HPDE6-E6E7 (cell line): ENCODE results near the gene VPS52.
"Not testable (repeated sequence)": the region's sequence is repeated elsewhere in the genome, so short reads cannot be mapped to it uniquely, and the experiment has no call there.

Experiments
- DNase-seq: peaks from one replicate; pipeline ENCODE4 v3.0.0; 2011; ENCODE audit warnings: missing footprints; ENCODE audit errors: extremely low spot score

Gene VPS52

DNA sequence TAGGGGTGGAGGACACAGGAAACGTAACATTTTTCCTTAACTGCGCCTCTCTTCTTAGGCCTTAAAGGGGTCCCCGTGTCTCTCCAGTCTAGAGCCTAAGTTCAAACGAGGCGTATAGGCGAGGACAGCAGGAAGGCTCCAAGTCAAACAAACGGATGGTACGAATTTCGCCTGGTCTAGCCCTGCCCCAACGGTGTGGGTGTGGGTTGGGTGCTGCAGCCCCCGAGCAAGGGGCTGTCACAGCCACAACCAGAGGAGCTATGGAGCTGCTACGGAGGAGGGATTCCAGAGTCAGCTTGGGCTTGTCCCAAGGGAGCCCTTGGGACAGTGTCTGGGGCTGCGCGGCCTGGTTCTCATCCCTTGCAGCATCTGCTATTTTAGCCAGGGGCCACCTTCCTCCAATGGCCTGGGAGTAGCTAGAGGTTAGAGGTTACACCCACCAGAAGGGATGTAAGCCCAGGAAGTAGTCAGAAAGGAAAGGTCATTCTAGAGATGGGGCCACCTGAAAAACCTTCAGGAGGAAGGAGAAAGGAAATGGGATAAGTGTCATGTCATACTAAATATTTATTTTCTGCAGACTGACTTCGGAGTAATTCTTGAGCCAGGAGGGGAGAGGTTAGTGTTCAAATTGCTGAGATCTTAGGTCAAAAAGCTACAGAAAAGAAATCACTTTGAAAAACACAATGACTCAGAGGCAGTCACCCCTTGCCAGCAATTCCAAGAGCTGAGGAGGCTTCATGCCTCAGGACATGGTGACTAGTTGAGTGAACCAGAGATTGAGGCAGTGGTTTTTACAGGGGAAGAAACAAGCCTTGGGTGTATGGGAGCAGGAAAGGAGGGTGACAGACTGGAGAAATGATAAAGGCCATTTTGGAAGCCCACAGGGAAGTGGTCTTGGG is 21.7 kb downstream of the VPS52 start:
- DNase-seq = no peak

DNA sequence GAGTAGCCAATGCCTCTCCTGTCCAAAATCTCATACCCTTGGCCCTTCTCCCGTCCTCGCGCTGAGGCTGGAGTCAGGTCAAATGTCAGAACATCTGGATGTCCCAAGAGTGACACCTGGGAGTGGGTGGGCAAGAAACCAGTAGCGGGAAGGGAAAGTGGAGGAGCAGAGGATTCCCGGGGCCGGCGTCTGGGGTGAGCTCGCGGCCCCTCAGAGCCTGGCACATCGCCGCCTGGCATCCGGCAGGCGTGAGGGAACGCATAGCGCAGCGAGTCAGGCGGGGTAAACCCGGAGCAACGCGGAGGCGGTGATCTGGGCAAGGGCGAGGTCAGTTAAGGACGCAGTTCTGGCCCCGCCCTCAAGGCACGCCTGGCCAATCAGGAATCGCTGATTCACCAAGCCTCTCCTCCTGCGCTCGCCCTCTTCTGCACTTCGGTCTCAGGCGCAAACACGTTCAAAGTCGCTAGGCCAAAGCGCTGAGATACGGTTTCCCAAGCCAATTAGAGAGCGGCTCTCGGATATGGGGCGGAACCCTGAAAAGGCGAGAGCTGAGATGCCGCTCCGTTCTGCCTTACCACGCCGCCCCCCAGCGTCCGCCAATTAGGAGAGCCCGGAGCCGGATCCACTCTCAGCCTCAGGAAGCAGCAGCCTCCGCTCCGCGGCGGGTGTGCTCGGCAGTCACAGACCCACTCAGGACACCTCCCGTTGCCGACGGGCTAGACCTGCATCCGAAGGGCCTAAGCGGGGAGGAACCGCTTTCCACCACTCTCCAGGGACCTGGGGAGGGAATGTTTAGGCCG is 22.5 kb downstream of the VPS52 start:
- peak; percentile 85 for DNase-seq

DNA sequence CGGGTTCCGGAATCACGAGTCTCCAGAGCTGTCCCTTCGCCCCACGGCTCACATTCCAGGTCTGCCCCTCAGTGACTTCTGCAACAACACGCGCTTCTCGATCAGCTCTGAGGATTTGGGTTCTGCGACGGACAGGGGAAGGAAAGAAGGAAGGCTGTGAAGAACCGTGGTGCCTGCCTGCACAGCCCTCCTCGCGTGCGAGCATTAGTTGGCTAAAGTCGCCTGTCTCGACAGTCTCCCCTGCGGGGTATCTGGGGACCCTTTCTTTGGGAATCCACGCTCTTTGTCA is 23.1 kb downstream of the VPS52 start:
- no peak for DNase-seq

DNA sequence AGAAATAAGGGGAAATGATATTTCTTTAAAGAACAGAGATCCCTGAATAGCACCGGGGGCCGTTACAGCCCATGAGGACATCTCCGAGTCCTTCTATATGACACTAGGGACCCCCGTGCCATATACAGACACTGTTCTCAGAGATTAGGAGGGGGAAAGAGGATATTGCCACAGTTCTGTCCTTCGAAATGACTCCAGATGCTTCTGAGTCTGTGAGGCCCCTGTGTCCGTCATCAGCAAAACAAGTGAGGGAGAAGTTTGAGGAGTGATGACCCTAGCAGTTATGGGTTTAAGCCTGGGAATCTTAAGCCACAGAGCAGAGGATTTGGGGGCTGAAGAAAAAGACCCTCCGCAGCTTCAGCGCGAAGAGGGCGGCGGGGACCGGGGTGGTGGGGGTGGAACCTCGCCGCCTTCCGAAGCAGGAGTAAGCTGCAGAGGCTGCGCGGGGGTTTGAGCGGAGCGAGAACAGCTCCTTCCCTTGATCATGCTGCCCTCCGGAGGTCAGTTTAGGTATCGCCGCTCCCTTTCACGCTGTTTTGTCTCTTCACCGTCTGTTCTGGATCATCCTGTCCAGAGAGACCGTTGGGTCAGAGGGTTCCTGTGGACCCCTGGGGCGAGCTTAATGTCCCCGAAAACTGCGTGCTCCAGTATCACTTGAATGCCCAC is 23.6 kb downstream of the VPS52 start:
- peak; percentile 60 for DNase-seq

DNA sequence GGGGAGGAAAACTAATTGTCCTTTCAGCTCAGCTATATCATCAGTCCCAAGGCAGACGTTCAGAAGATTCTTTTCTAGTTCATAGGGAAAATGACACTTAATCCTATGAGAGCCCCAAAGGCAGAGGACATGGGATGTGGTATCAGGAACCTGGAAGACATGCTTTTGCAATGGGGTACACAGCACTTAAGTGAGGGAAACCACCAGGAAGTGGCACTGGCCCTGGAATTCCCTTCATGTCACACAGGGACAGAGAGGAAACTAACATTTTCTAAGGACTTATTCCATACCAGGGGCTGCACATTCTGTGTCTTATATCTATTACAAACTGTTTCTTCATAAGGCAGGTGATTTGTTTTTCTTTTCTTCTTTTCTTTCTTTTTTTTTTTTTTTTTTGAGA is 28.2 kb downstream of the VPS52 start:
- no peak for DNase-seq

DNA sequence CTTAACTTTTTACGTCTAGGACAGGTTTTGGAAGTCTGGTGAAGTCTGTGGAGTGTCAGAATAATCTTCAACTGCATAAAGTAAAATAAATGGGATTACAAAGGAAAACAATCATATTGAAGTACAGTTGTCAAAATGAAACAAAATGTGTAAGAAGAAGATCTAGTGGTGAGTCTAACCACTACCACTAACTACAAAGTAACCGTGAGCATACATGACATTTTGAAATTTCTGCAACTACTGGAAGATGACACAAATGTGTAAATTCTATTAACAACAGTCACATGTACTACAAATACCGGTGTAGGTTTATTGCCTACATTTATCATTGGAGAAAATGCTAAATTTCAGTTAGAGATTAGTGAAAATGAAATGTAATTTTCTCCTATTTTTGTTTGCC is 29.7 kb downstream of the VPS52 start:
- DNase-seq = no peak

DNA sequence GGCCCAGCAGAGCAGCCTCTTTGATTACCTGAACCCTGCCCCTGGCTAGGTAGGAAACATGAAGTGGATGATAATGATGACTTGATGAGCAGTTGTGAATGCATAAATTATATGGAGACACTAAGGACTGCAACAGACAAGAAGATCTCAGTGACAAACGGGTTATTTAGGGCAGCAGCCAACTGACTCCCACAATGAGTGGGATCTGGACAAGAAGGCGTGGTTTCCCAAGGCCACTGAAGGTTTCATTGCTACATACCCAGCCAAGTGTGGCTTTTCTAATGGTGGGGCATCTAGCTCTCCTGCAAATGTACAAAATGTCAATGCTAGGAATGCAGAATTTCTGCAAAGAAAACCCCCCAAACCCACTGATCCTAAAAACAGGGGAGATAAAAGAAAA is 33.9 kb downstream of the VPS52 start:
- DNase-seq = no peak

DNA sequence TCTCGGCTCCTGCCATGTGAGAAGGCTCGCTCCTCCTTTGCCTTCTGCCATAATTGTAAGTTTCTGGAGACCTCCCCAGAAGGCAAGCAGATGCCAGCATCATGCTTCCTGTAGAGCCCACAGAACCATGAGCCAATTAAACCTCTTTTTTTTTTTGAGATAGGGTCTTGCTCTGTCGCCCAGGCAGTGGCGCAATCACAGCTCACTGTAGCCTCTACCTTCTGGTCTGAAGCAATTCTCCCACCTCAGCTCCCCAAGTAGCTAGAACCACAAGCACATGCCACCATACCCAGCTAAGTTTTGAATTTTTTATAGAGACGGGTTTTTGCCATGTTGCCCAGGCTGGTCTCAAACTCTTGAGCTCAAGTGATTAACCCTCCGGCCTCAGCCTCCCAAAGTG is 34.8 kb downstream of the VPS52 start:
- no peak for DNase-seq

DNA sequence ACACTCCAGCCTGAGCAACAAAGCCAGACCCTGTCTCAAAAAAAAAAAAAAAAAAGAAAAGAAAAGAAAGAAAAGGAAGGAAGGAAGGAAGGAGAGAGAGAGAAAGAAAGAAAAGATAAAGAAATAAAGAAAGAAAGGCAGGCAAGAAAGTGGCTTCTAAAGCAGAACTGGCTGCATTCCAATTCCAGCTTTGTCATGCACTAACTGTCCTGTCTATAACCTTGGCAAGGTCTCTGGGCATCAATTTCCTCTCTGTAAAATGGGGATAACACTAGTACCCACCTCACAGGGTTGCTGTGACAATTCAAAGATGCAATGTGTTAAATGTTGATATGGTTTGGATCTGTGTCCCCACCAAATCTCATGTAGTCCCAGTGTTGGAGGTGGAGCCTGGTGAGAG is 35.3 kb downstream of the VPS52 start:
- DNase-seq = no peak

DNA sequence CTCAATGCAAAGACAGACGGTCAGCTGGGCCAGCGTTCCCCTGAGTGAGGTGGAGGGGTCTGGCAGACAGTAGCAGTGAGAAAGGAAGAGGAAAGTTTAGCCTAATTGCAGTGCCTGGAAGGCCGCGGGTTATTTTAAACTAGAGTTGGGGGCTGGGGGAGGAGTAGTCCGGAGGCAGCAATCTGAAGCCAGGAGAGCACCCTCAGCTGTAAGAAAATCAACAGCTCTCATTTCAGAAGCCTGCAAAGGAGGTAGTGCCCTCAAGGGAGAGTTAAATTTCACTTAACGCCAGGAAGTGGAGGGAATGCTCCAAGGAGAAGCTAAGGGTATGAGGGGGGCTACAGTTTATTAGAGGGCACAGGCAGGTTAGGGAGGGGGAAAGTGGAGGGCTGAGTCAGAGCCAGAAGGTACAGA is 36.4 kb downstream of the VPS52 start:
- no peak for DNase-seq

DNA sequence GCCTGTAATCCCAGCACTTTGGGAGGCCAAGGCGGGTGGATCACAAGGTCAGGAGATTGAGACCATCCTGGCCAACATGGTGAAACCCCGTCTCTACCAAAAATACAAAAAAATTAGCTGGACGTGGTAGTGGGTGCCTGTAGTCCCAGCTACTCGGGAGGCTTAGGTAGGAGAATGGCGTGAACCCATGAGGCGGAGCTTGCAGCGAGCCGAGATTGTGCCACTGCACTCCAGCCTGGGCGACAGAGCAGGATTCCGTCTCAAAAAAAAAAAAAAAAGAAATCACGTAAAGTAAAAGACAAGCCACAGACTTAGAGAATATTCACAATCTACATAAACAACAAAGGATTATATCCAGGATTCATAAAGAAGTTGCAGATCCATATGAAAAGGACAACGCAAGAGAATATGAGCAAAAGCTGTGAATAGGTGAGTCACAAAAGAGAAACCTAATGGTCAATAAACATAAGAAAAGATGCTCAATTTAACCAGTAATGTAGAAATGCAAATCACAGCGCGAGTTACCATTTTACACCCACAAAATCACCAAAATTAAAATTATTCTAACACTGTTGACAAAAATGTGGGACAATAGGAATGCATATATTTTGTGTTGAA is 45.1 kb downstream of the VPS52 start:
- not testable (repeated sequence) for DNase-seq

DNA sequence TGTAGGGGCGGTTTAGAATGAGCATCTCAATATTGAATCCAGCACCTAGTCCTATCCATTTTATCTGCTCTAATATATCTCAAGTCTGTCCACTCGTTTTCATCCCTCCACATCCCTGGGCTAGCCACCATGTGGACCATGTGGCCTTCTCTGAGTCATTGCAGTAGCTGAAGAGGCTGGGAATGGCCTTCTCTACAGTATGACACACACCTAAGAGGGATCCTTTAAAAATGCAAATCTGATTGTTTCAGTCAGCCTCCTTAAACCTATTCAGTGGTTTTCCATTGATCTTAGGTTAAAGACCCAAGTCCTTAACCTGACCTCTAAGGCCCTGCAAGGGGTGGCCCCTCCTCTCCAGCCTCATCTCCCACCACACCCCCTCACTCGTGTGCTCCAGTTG is 54.0 kb downstream of the VPS52 start:
- no peak for DNase-seq

DNA sequence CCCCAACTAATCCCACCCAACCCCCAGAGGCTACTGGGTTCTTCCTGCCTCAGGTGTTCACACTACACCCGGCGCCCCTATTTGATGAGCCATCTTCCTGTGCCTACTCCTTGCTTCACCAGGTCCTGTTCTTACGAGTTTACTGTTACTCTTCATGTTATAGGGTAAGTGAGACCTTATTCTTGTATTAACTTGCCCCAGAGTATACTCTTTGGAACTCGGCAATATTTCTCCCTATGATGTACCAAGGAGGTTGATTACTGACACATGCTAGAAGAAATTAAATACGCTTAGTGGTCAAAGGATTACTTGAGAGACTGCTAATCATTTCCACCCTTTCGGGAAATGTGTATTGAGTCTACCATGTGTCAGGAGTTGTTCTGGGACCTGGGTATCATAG is 54.4 kb downstream of the VPS52 start:
- peak; percentile 38 for DNase-seq

DNA sequence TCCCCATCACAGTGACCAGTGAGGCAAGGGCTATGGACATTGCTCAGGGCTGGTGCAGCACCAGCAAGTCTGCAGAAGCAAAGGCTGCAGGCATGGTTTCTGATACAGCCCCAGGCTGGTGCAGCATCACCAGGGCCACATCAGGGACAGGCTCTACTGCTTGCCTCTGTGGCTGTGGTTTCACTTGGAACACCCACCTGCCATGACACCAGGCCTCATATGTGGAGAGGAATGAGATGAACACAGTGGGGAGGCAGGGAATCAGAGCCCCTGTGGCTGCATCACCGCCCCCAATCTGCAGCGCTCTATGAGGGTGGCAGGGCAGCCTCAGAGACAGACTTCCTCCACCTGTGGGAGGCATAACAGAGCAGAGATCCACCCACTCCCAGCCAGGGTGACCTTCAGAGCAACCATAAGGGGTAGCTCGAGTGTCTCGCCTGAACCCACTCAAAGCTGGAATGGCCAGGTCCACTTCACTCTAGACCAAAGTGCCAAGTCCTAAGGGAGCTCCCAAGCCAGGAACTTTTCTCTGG is 55.5 kb downstream of the VPS52 start:
- no peak for DNase-seq

DNA sequence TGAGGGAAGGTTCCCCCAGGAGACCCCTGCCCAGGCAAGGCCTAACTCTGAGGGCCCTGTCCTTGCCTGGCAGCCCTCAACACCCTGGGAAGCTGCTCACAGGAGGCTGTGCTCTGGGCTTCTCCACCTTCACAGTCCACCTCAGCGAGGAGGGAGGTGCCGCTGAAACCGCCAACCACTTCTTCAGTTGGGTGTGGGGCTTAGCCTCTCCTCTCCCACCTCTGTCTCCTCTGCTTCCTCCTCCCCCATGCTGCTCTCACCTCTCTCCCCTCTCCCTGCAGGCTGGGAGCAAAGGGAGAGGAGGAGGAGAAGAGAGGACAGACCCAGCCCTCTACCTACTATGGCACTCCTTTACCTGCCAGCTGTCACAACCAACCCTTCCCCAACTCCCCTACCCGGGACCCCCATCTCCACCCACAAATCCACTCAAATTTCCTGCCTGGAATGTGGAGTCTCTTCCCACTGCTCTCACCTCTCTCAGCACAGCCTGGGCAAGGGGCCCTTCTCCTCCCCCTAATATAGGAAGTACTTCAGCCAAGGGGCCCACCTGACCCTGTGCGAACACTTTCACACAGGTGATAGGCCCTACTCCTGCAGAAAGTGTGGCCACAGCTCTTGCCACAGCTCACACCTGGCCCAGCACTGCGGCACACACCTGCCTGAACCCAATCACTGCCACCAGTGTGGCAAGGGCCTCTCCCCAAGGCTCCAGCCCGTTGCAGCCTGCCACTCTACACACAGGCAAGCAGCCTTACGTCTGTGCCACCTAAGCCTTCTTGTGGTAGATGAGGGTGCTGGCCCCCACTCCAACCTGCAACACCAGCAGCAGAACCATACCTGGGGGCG is 56.2 kb downstream of the VPS52 start:
- DNase-seq = no peak

DNA sequence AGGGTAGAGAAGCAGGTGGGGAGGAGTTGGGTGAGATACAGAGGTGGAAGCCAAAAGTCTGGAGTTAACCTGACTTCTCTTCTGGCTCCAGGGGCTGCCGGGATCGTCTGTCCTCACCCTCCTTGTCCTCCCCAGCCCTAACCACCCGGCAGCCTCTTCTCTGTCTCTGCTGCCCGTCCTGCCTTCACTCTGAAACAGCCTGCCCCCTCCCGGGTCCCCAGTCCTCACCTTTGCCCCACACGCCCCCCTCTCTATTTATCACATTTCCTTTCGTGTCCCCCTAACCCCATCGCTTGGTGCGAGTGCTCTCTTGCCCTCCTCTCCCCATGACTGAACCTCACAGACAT is 57.7 kb downstream of the VPS52 start:
- no peak for DNase-seq

DNA sequence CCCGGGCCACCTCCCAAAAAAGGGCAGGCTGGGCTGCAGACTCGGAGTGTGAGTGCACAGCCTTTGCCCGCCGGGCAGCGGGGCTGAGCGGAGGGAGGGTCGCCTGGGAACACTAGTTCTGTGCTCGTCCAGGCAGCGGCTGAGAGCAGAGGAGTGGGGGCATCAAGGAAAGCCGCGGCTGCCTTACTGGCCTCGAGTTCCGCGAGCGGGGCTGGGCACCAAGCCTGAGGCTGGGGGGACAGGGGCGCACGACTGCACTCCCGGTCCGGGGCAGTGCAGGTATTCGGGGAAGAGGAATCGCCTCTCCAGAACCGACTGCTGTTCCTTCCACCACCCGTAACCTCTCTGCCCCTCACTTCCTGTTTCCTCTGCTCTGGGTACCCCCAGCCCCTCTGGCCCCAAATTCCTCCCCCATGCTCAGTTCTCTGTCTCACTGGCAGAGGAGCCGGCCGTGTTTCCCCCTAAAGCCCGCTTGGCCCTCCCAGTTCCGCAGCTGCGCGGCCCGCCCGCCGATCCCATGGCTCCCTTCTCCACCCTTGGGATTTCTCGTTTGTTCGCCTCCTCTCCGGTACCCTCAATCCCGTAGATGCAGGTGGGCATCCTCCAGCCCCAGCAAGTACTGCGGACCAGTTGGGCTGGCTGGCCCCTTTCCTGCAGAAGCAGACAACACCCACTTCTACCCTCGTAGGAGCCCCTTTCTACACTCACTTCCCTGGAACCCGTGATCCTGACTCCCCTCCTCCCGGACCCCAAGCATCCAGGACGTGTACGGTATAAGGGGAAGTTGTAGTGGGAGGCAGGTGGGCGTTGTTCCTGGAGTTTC is 58.3 kb downstream of the VPS52 start:
- peak; percentile 38 for DNase-seq

DNA sequence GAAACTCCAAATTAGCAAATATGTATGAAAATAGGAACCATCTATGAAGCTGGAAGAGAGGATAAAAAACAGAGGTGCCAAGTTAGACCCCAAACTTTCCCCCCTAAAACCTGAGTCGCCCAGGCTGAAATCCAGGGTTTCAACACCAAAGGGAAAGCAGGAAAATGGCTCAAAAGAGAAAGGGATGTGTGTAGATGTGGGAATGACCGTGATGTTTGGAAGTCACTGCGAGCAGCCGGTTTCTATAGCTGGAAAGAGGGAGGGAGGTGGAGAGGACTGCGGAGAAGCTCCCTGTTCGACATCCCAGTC is 58.9 kb downstream of the VPS52 start:
- no peak for DNase-seq

DNA sequence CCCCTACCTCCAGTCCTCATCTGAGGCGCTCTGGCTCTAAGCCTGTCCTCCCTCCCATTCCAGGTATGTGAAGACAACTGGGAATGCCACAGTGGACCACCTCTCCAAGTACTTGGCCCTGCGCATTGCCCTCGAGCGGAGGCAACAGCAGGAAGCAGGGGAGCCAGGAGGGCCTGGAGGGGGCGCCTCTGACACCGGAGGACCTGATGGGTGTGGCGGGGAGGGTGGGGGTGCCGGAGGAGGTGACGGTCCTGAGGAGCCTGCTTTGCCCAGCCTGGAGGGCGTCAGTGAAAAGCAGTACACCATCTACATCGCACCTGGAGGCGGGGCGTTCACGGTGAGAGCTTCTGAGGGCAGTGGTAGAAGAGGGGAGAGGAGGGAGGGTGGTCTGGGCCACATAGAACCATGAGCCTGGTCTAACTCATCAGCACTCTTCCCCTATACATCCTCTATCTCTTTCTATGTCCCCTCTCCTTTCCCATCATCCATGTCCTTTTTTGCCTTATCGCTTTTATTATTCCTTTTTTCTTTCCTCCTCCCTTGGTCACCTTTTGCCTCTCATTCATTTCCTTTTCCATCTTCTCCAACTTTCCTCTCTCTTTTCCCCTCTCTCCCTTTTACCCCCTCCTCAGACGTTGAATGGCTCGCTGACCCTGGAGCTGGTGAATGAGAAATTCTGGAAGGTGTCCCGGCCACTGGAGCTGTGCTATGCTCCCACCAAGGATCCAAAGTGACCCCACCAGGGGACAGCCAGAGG is 59.8 kb downstream of the VPS52 start:
- no peak for DNase-seq

DNA sequence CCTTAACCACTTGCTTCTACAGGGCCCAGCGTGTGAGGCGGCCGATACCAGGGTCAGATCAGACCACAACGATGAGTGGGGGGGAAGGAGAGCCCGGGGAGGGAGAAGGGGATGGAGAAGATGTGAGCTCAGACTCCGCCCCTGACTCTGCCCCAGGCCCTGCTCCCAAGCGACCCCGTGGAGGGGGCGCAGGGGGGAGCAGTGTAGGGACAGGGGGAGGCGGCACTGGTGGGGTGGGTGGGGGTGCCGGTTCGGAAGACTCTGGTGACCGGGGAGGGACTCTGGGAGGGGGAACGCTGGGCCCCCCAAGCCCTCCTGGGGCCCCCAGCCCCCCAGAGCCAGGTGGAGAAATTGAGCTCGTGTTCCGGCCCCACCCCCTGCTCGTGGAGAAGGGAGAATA is 60.5 kb downstream of the VPS52 start:
- no peak for DNase-seq
